CD4-positive, alpha-beta T cell treated with Interleukin-1 beta for 1 hour (primary cell): ENCODE measurements around the gene IL22RA1.

Source experiments
- DNase-seq, 2 donors: peaks; one replicate each; pipeline ENCODE4 v3.0.0-alpha.2; 2020 to 2022

The IL22RA1 gene

GRCh38 chr1:24096009-24096738, 46.8 kb downstream of the IL22RA1 start:
- DNase-seq, result no peak

GRCh38 chr1:24095140-24095859, 47.6 kb downstream of the IL22RA1 start:
- DNase-seq, result no peak

DNA sequence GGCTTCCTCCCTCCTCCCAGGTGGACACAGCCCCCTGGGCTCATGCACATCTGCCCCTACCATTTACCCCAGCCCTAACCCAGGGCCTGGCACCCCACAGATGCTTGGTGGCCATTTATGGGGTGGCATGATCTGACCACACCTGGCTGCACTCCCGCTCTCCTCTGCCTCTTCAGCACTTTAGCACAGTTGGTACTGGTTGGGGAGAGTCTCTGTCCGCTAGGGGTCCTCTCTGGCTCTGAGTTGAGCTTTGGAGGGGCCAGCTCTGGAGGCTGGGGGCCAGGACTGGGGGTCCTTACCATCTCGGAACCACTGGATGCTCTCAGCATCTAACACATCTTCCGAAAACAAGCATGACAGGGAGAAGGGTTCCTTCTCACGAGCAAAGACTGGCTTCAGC, 48.4 kb downstream of the IL22RA1 start:
- DNase-seq, result no peak

- DNase-seq, result no peak
Observed at GRCh38 chr1:24093732-24094131, 49.2 kb downstream of the IL22RA1 start.

DNA sequence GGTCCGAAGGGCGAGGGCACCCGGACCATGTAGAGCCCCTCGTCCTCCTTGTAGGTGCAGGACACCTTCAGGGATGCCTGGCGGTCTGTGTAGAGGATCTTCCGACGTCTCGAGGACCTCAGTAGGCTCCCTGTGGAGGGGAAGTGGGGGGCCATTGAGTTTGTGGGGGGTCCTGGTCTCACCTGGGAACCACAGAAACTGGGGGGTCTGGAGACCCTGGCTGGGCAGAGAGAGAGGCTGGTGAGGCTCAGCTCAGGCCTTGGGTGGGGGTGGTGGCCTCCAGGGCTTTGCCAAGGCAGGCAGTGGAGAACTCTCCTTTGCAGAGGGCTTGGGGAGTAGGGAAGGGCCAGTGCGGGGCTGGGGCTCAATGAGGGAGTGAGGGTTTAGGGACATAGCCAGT, 50.0 kb downstream of the IL22RA1 start:
- no peak for DNase-seq

DNA sequence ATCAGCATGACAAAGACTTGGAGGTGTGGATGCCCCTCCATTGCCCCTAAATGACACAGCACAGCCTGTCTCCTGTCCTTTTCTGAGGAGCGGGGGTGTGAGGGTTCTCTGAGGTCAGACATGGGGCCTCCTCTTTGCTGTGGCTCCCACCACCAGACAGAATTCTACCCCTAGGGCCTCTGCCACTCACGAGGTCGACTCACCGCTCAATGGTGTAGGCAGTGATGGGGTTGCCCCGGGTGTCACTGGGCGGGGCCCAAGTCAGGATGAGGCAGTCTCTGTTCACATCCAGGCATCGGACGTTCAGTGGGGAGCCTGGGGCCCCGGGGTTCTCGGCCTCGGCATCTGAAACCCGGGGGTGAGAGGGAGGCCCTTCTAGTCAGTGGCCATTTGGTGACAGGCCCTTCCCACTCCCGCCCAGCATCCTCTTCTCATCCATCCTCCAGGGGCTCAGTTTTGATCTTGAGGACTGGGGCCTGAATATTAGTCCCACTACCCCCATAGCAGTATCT, 50.9 kb downstream of the IL22RA1 start:
- no peak for DNase-seq

DNA sequence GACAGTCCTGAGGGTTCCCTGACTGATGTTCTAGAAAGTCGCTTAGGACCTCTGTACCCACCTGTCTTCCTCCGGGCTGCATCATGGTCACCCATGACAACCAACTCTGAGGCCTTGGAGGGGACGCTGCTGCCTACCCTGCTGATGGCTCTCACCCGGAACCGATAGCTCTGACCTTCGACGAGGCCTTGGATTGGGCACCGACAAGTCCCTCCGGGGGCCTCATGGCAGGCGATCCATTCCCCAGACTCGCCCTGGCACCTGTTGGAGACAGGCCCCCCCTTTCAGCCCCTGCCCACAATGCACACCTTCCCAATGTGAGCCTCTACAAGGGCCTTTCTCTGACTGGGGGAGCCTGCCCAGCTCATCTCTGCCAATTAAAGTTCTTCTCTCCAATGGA, 52.2 kb downstream of the IL22RA1 start:
- no peak for DNase-seq

- DNase-seq, result no peak
Observed at GRCh38 chr1:24089743-24090555, 53.0 kb downstream of the IL22RA1 start.

DNA sequence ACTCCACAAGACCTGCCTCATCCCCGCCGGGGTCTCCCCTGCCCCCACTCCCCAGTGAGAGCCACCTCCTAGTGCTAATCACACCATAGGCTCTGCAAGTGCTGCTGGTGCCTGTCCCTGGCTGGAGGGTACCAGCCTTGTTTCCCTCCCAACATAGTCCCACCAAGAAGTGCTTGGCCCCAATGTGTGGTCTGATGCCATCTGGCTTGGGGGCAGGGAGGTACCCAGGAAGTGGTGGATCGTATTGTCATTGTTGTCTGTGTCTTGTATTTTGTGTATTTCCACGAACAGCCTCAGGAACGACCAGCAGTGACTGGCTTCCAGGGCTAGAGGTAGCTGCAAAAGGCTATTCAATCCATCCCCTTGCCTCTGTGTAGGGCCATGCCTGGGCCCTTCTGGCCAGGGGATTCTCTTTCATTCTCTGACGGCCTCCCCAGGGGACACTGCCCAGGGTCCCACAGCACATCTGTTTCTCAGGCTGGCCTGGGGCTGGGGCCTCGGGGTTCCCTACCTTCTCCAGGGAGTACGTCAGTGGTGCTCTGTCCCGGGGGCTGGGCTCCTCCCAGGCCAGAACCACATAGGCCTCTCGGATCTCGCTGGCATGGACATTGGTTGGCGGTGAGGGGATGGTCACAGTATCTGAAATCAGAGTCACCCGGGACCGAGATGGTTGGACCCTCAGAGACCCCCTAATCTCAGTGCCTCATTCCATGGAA, 53.8 kb downstream of the IL22RA1 start:
- DNase-seq, result no peak

DNA sequence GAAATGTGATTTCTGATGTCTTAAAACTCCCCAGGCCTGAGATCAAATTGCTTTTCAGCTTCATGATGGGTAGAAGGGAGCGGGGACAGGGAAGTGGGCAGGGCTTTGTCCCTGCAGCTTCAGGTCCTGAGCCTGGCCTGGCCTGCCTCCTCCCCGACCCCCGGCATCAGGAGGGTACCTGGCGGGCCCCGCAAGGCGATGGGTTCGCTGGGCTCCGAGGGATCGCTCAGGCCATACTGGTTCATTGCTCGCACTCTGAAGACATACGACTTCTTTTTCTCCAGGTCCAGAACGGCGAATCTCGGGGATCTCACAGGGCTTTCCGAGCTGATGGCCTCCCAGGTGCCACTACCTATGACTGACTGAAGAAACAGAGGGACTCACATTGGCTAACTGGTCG, 56.5 kb downstream of the IL22RA1 start:
- no peak for DNase-seq

DNA sequence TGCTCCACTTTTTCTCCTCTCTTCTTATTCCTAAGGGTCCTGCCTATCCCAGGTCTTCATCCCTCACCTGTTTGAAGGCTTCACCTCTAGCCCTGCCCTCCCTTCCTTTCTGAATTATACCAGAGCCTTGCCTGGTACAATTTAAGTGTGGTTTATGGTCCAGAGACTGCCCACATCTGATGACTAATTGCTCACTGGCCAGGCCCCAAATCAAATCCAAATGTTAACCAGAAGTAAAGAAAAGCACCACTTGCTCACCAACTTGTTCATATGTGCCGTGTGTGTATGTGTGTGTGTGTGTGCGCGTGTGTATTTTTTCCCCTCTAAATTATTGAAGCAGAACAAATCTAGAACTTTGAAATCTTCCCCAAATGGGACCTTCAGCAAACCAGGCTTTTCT, 57.4 kb downstream of the IL22RA1 start:
- DNase-seq, result no peak

DNA sequence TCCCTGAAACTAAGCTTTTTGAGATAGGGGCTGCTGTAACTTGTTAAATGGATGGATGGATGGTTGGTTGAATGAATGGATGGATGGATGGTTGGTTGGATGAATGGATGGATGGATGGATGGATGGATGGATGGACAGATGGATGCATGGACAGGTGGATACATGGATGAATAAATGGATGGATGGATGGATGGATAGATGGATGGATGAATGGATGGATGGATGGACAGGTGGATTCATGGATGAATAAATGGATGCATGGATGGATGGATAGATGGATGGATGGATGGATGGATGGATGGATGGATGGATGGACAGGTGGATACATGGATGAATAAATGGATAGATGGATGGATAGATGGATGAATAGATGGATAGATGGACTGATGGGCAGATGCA, 57.9 kb downstream of the IL22RA1 start:
- DNase-seq, result no peak

DNA sequence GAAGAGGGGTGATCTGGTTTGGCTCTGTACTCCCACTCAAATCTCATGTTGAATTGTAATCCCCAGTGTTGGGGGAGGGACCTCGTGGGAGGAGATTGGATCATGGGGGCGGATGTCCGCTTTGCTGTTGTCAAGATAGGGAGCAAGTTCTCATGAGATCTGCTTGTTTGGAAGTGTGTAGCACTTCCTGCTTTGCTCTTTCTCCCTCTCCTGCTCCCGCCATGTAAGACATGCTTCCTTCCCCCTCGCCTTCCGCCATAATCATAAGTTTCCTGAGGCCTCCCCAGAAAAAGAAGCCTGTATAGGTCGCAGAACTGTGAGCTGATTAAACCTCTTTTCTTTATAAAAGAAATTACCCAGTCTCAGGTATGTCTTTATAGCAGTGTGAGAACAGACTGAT, 58.9 kb downstream of the IL22RA1 start:
- no peak for DNase-seq

DNA sequence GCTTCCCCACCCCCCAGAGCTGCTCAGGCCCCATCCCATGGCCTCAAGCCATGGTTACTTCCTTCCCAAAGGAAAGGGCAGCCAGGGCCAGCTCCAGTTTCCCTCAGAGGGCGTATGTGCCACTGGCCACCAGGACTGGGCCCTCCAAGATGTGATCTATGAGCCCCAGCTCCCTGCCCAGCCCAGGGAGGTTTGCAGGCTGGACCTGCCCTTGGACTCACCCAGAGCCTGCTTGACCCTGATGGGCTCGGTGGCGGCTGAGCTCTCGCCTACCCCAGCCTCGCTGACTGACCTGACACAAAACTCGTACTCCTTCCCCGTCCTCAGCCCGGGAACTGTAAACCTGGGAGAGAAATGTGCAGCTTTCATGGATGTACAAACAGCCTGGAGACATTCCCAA, 60.6 kb downstream of the IL22RA1 start:
- DNase-seq, result no peak

GRCh38 chr1:24081190-24081589, 61.8 kb downstream of the IL22RA1 start:
- DNase-seq, result no peak

GRCh38 chr1:24080131-24080530, 62.8 kb downstream of the IL22RA1 start:
- DNase-seq, result no peak

- DNase-seq, result no peak
Observed at GRCh38 chr1:24077278-24077978, 65.5 kb downstream of the IL22RA1 start.

- DNase-seq, result no peak
Observed at GRCh38 chr1:24075946-24076345, 67.0 kb downstream of the IL22RA1 start.

DNA sequence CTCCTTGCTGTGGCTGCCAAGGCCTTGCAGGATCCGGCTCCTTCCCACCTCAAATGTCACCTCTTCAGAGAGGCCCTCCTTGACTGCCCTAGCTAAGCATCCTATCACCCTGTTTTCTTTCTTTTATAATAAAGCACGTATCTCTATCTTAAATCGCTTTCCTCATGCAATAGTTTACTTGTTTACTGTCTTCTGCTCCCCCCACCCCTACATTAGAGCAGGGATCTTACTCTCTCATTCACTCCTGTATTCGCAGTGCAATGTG, 67.4 kb downstream of the IL22RA1 start:
- no peak for DNase-seq

GRCh38 chr1:24074817-24075589, 67.9 kb downstream of the IL22RA1 start:
- DNase-seq, result no peak

DNA sequence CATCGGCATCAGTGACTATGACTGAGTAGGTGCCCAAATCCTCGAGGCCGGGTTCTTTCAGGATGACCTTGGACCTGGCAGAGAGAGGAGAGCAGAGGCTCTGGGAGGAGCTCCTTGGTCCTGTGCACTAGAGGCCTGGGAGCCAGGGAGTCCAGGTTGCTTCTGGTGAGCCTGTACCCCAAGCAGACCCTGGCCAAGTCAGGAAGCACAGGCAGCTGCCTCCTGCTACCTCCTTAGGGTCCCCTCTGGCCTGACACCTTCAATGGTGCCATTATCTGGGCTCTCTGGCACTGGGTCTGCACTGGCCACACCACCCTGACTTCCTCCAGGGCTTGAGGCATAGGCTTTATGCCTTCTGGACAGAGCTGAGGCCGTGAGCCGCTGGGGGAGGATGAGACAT, 68.7 kb downstream of the IL22RA1 start:
- no peak for DNase-seq

DNA sequence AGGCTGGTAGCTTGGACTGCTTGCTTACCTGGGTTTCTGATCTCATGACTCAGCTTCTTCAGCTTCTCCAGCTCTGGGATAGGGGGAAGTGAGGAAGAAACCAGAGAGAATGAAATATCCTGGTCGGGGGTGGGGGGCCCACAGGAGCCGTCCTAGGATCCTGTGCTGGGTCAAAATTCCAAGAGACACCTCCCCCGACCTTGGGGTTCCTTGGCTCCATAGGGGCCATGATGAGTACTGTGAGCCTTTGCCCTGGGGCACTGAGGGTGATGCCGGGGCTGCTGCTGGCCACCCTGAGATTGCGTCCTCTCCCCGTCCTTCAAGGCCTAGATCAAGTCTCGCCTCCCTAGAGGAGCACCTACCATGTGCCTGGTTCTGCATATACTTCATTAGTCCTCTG, 71.0 kb downstream of the IL22RA1 start:
- DNase-seq, result no peak
